Effector memory CD4-positive, alpha-beta T cell (primary cell): Measurements from ENCODE around the gene LYRM1.
"Not testable (repeated sequence)": the region's sequence is repeated elsewhere in the genome, so short reads cannot be mapped to it uniquely, and the experiment has no call there.

Experiments
- DNase-seq, 3 donors: peaks; one replicate each; pipeline ENCODE4 v3.0.0-alpha.2; 2020
- H3K27ac ChIP-seq: 2 replicates; pipeline ENCODE4 v1.7.0; 2013; ENCODE audit warnings: mild to moderate bottlenecking, low read length, moderate library complexity; ENCODE audit not compliant: insufficient read depth, poor library complexity, severe bottlenecking
- H3K27me3 ChIP-seq: replicated peaks from 2 replicates; pipeline ENCODE4 v1.7.0; 2013; ENCODE audit warnings: mild to moderate bottlenecking, low read length; ENCODE audit not compliant: insufficient read depth, control insufficient read depth, poor library complexity, severe bottlenecking
- H3K36me3 ChIP-seq: 2 replicates; pipeline ENCODE4 v1.7.0; 2013; ENCODE audit warnings: mild to moderate bottlenecking, low read length, moderate library complexity; ENCODE audit not compliant: control insufficient read depth, insufficient read depth
- H3K4me1 ChIP-seq: 2 replicates; pipeline ENCODE4 v1.7.0; 2013; ENCODE audit warnings: low read length, mild to moderate bottlenecking; ENCODE audit not compliant: control insufficient read depth, insufficient read depth, poor library complexity, severe bottlenecking
- H3K4me3 ChIP-seq: 2 replicates; pipeline ENCODE4 v1.7.0; 2013; ENCODE audit warnings: low read length, low read depth, mild to moderate bottlenecking; ENCODE audit not compliant: insufficient read depth, poor library complexity, severe bottlenecking
- H3K9me3 ChIP-seq: 2 replicates; pipeline ENCODE4 v1.7.0; 2013; ENCODE audit warnings: mild to moderate bottlenecking, low read length, moderate library complexity; ENCODE audit not compliant: control insufficient read depth

The LYRM1 gene

DNA sequence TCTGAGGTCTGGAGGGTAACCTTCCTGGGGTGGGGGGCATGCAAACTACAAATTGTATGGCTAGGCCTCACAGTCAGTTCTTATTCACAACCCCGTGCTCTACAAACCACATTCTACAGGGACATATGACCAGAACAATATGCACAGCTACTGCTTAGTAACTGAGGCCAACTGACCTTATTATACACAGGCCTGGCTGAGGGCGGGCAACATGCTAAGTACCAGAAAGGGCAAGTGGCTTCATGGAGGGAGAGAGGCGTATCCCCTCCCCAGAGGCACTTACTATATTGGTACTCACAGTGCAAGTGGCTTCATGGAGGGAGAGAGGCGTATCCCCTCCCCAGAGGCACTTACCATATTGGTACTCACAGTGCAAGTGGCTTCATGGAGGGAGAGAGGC, 39.6 kb upstream of the LYRM1 start:
- peaks cover 26% of the 10 kb centered on the region for H3K36me3 ChIP-seq
- H3K4me3 ChIP-seq, H3K4me1 ChIP-seq, H3K27ac ChIP-seq, H3K27me3 ChIP-seq, H3K9me3 ChIP-seq, DNase-seq: not testable (repeated sequence)

- Histone ChIP-seq H3K9me3 (no peaks in the 10 kb centered on the region), H3K27ac (no peak overlapping the region), H3K4me3 (no peak overlapping the region), H3K36me3 (peaks cover 26% of the 10 kb centered on the region), H3K4me1 (no peaks in the 10 kb centered on the region), H3K27me3 (no peaks in the 10 kb centered on the region)
- DNase-seq, result no peak
These were observed 38.2 kb upstream of the LYRM1 start for GRCh38 chr16:20862162-20862960.

DNA sequence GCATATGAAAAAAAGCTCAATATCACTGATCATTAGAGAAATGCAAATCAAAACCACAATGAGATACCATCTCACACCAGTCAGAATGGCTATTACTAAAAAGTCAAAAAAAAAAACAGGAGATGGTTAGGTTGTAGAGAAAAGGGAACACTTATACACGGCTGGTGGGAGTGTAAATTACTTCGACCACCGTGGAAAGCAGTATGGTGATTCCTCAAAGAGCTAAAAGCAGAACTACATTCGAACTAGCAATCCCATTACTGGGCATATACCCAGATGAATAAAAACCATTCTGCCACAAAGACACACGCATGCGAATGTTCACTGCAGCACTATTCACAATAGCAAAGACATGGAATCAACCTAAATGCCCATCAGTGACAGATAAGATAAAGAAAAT, 36.2 kb upstream of the LYRM1 start:
- not testable (repeated sequence) for H3K27ac ChIP-seq

DNA sequence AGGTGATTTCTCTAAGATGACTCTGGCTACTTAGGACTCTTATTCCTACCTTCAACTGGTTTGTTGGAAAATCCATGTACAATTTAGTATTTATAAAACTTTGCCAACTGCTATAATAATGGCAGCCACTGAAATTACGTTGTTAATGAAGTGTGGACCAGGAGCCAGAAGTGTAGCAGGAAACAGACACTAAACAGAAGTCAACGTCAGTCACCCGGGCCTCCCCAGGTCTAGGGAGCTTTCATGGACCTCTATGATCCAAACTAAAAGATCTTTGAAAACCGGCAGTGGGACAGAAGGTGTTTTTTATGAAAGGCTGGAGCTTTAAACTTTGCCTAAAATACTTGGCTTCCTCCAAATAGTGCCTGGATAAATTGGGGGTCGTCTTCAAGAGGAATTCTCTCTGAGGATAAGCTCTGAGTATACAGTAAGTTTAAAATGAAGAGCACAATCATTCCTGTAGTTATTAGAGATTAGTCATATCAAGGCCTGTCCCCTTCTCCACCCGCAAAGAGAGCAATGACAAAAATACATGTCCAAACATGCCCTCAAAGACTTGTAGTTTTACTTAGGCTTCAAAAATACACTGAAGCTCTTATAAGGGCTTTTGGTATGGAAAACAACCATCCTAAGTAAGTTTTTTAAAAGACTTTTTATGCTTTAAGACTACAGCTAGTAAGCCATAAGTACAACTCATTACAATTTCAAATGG, 35.0 kb upstream of the LYRM1 start:
- no peak overlapping the region for H3K4me3 ChIP-seq
- H3K36me3 ChIP-seq, result peaks cover 15% of the 10 kb centered on the region
- no peaks in the 10 kb centered on the region for H3K4me1 ChIP-seq
- no peak overlapping the region for H3K27ac ChIP-seq
- DNase-seq, result no peak
- no peaks in the 10 kb centered on the region for H3K27me3 ChIP-seq
- H3K9me3 ChIP-seq, result no peaks in the 10 kb centered on the region

More for the DNA sequence above, 36.2 kb upstream of the LYRM1 start:
- not testable (repeated sequence) for DNase-seq, H3K9me3 ChIP-seq, H3K27me3 ChIP-seq, H3K4me1 ChIP-seq, H3K4me3 ChIP-seq
- peaks cover 26% of the 10 kb centered on the region for H3K36me3 ChIP-seq

DNA sequence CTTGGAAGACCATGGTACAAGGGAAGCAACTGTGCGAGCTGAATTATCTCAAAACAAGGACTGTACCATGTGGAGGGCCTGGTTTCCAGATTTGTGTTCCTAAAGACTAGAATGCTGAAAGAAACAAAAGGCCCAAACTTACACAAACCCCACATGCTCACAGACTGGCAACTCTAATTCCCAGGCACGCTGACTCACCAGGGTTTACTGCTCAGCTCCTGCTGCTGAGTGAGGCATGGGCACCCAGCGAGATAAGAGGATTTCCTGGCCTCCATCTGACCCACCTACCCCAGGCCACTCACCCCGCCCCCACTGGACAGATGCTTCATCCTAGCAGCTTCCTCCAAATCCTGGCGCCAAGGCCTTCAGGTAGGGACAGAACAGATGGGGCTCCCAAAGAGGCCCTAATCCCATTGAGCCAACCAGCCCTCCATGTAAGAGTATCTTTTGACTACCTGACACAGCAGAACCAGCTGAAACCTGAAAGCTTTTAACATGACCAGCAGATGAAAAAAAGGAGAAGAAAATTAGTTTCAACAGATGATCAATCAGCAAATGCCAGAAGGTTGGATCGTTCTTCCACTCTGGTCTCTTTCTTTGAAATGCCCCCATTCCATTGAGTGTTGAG, 34.3 kb upstream of the LYRM1 start:
- Histone ChIP-seq H3K9me3 (no peaks in the 10 kb centered on the region), H3K27ac (no peak overlapping the region), H3K4me1 (no peaks in the 10 kb centered on the region), H3K4me3 (no peak overlapping the region), H3K27me3 (no peaks in the 10 kb centered on the region), H3K36me3 (peaks cover 11% of the 10 kb centered on the region)
- DNase-seq, result no peak

GRCh38 chr16:20866801-20867200, 33.8 kb upstream of the LYRM1 start:
- peaks cover 6% of the 10 kb centered on the region for H3K36me3 ChIP-seq
- no peak for DNase-seq
- no peaks in the 10 kb centered on the region for H3K27me3 ChIP-seq
- H3K9me3 ChIP-seq, result no peaks in the 10 kb centered on the region
- no peaks in the 10 kb centered on the region for H3K4me1 ChIP-seq
- H3K27ac ChIP-seq, result no peak overlapping the region
- H3K4me3 ChIP-seq, result no peak overlapping the region

DNA sequence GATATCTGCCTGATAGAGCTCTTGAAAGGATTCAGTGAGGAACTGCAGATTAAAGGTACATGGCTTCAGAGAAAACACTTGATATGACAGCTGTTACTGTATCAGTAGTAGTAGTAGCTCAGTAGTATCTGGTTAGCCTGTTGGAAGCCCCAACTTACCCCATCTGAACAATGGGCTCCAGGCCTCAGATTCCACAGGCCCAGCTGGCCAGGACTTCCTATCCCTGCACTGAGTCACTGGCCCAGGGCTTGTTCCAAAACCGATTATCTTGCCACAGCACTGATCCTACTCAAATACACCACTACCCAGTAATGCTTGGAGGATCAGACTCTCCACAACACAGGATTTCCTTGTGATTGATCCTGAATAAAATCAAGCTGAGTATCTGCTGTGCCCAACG, 33.0 kb upstream of the LYRM1 start:
- H3K4me3 ChIP-seq, result no peak overlapping the region
- H3K4me1 ChIP-seq, result no peaks in the 10 kb centered on the region
- no peak for DNase-seq
- H3K9me3 ChIP-seq, result no peaks in the 10 kb centered on the region
- no peak overlapping the region for H3K27ac ChIP-seq
- no peaks in the 10 kb centered on the region for H3K27me3 ChIP-seq
- H3K36me3 ChIP-seq, result no peaks in the 10 kb centered on the region

- no peak for DNase-seq
- no peak overlapping the region for H3K27ac ChIP-seq
- H3K4me1 ChIP-seq, result peaks cover 6% of the 10 kb centered on the region
- H3K4me3 ChIP-seq, result no peak overlapping the region
- no peaks in the 10 kb centered on the region for H3K36me3 ChIP-seq
- no peaks in the 10 kb centered on the region for H3K9me3 ChIP-seq
- no peaks in the 10 kb centered on the region for H3K27me3 ChIP-seq
These were observed 31.7 kb upstream of the LYRM1 start for GRCh38 chr16:20868890-20869289.

DNA sequence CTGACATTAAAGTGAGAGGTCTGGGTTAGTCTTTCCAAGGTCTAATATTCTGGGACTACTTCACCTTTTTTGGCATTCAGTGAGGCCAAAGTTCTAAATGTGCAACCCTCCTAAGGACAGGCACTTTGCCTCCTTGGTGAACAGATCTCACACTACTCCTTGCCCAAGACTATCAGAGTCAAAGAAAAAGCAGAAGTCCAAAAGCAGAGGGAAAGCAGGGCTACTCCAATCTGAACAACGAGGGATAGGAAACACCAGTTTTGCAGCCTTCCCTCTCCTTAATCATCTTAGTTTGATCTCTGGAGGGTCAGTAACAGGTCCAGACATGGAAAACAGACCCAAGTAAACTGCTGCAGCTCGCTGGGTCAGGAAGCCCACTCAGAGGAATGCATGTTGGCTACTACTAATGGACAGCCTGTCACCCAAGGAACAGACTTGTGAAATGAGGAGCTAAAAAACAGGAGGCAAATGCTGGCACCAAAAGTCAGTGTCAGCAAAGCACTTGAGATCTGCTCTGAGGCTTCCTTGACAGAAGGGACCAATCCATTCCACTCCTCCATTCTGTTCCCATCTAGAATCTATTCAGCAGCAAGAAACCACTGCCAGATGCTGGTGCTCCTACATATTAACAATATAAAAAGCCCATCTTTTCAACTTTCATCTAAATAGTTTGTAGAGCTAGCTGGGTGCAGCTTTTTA, 30.3 kb upstream of the LYRM1 start:
- no peak overlapping the region for H3K4me3 ChIP-seq
- H3K27ac ChIP-seq, result no peak overlapping the region
- H3K36me3 ChIP-seq, result no peaks in the 10 kb centered on the region
- no peaks in the 10 kb centered on the region for H3K27me3 ChIP-seq
- H3K9me3 ChIP-seq, result no peaks in the 10 kb centered on the region
- H3K4me1 ChIP-seq, result peaks cover 10% of the 10 kb centered on the region
- no peak for DNase-seq
